H1 (cell line): Measurements from ENCODE around the gene DRAM1.

Experiments
- CHD2 ChIP-seq: IDR thresholded peaks from 2 replicates; pipeline ENCODE4 v1.6.1; 2012; ENCODE audit warnings: low read length, improper control_type of control experiment
- EP300 ChIP-seq, 2 experiments: IDR thresholded peaks; 1 replicate in 1 of 2; 2 replicates in 1 of 2; pipeline ENCODE4 v1.6.1; 2011 to 2012; ENCODE audit warnings: low read depth in 2 of 2, low read length in 2 of 2, mild to moderate bottlenecking in 2 of 2, borderline replicate concordance in 1 of 2, inconsistent platforms in 1 of 2, moderate library complexity in 1 of 2
- HDAC6 ChIP-seq: IDR thresholded peaks from one replicate; pipeline ENCODE4 v1.7.1; 2012; ENCODE audit warnings: low read depth, mild to moderate bottlenecking, inconsistent platforms, low read length, moderate library complexity
- JUND ChIP-seq: IDR thresholded peaks from 2 replicates; pipeline ENCODE4 v1.6.1; 2011; ENCODE audit warnings: mild to moderate bottlenecking, improper control_type of control experiment, low read length
- POLR2A ChIP-seq, 2 experiments: IDR thresholded peaks; 1 replicate in 1 of 2; 2 replicates in 1 of 2; pipeline ENCODE4 v1.6.1; 2011; ENCODE audit warnings: low read depth in 2 of 2, low read length in 2 of 2, mild to moderate bottlenecking in 2 of 2; ENCODE audit errors: control extremely low read depth in 1 of 2
- POLR2AphosphoS5 ChIP-seq: IDR thresholded peaks from 2 replicates; pipeline ENCODE4 v1.6.1; 2011; ENCODE audit warnings: low read depth, low read length
- RAD21 ChIP-seq, 2 experiments: IDR thresholded peaks in 1 of 2; conservative IDR thresholded peaks in 1 of 2; 2 replicates each; pipeline ENCODE4 v1.6.1; 2011; ENCODE audit warnings: low read depth in 2 of 2, low read length in 2 of 2, improper control_type of control experiment in 1 of 2, inconsistent platforms in 1 of 2, mild to moderate bottlenecking in 1 of 2, moderate library complexity in 1 of 2
- SAP30 ChIP-seq: fragments of 300-600 bp; sonication (generic); IDR thresholded peaks from 2 replicates; pipeline ENCODE4 v1.7.1; 2012; ENCODE audit warnings: low read length, moderate library complexity, mild to moderate bottlenecking, inconsistent platforms; ENCODE audit not compliant: insufficient read depth, insufficient replicate concordance
- TAF1 ChIP-seq: IDR thresholded peaks from 2 replicates; pipeline ENCODE4 v1.6.1; 2011; ENCODE audit warnings: mild to moderate bottlenecking, low read depth, low read length
- ZNF274 ChIP-seq: IDR thresholded peaks from 2 replicates; pipeline ENCODE4 v1.7.0; 2012; ENCODE audit warnings: low read length, borderline replicate concordance; ENCODE audit errors: extremely low read depth
- TF ChIP-seq, protein P1 (sequence below), 3 experiments: IDR thresholded peaks; 1 replicate in 2 of 3; 2 replicates in 1 of 3; pipeline versions ENCODE4 v1.5.1 to v1.6.1; 2011; ENCODE audit warnings: low read length in 3 of 3, mild to moderate bottlenecking in 3 of 3, inconsistent platforms in 2 of 3, low read depth in 1 of 3, moderate library complexity in 1 of 3; ENCODE audit not compliant: insufficient read depth in 1 of 3; ENCODE audit errors: control extremely low read depth in 1 of 3

DNA sequence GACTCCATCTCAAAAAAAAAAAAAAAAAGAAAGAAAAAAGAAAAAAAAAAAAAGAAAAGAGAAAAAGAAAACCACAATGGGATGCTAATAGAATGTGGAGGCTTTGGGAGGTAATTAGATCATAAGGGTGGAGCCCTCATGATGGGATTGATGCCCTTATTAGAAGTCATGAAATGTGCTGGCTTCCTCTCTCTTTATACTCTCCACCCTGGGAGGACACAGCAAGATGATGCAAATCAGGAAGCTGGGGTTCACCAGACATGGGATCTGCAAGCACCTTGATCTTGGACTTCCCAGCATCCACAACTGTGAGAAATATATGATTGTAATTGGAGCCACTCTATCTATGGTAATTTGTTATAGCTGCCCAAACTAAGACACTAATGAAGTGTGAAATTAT, 13.4 kb upstream of the DRAM1 start:
- TF ChIP-seq CHD2, result no peak
- no peak for TF ChIP-seq JUND
- no peak for TF ChIP-seq TAF1
- no peak for TF ChIP-seq RAD21 (IDR thresholded peaks at IDR 0.05 in 1 of 2, conservative IDR thresholded peaks at IDR 0.05 in 1 of 2; ENCODE audit: low read depth in 2 of 2, low read length in 2 of 2)
- TF ChIP-seq, protein P1, sequence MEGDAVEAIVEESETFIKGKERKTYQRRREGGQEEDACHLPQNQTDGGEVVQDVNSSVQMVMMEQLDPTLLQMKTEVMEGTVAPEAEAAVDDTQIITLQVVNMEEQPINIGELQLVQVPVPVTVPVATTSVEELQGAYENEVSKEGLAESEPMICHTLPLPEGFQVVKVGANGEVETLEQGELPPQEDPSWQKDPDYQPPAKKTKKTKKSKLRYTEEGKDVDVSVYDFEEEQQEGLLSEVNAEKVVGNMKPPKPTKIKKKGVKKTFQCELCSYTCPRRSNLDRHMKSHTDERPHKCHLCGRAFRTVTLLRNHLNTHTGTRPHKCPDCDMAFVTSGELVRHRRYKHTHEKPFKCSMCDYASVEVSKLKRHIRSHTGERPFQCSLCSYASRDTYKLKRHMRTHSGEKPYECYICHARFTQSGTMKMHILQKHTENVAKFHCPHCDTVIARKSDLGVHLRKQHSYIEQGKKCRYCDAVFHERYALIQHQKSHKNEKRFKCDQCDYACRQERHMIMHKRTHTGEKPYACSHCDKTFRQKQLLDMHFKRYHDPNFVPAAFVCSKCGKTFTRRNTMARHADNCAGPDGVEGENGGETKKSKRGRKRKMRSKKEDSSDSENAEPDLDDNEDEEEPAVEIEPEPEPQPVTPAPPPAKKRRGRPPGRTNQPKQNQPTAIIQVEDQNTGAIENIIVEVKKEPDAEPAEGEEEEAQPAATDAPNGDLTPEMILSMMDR (IDR thresholded peaks at IDR 0.05; ENCODE audit: control extremely low read depth in 1 of 3, insufficient read depth in 1 of 3, low read depth in 1 of 3, low read length in 3 of 3), result no peak
- no peak for TF ChIP-seq EP300 (IDR thresholded peaks at IDR 0.05; ENCODE audit: borderline replicate concordance in 1 of 2, low read depth in 2 of 2, low read length in 2 of 2)
- no peak for TF ChIP-seq HDAC6
- no peak for TF ChIP-seq POLR2AphosphoS5
- no peak for TF ChIP-seq POLR2A (IDR thresholded peaks at IDR 0.05; ENCODE audit: control extremely low read depth in 1 of 2, low read depth in 2 of 2, low read length in 2 of 2)
- TF ChIP-seq SAP30, result no peak
- TF ChIP-seq ZNF274, result no peak
